CD4-positive, alpha-beta T cell (primary cell): Measurements from ENCODE around the gene DIAPH2. TPM values are rescaled to one million over a fixed set of nuclear protein-coding genes. Genes with fewer than 3 reads are reported as not detected.
A peak's percentile ranks its signal among the peaks of the same experiment; 100 is the strongest.

ENCODE experiments used
- ATAC-seq: fragments of 200-7000 bp; cut with Tn5 transposase; one replicate; pipeline ENCODE4 v1.10.0; 2022; ENCODE audit warnings: mild to moderate bottlenecking; ENCODE audit not compliant: poor library complexity
- CTCF ChIA-PET: fragments of 350-600 bp; sonication (Branson Sonifier 250); formaldehyde crosslinking; loops from one replicate; lab custom pipeline; 2021; ENCODE audit warnings: antibody characterized with exemption, inconsistent platforms; lab: Charles Lee
- POLR2A ChIA-PET: fragments of 350-600 bp; sonication (Branson Sonifier 250); formaldehyde crosslinking; loops from one replicate; lab custom pipeline; 2021; ENCODE audit warnings: antibody characterized with exemption, inconsistent platforms; lab: Charles Lee
- DNase-seq, 14 experiments: peaks; one replicate each; pipeline ENCODE4 v3.0.0-alpha.2; 2013 to 2020; ENCODE audit warnings: mixed read lengths in 2 of 14
- H3K27ac ChIP-seq, 2 donors: one replicate each; pipeline versions ENCODE4 v1.5.1 to v1.7.0; 2013; ENCODE audit warnings: low read length in 2 of 2, low read depth in 1 of 2, mild to moderate bottlenecking in 1 of 2
- H3K27me3 ChIP-seq, 2 experiments: 1 replicate in 1 of 2; 2 replicates in 1 of 2; pipeline versions ENCODE4 v1.6.1 to v1.7.0; 2013; ENCODE audit warnings: low read length in 2 of 2, control low read depth in 1 of 2, mild to moderate bottlenecking in 1 of 2, moderate library complexity in 1 of 2; ENCODE audit not compliant: insufficient read depth in 2 of 2, control insufficient read depth in 1 of 2
- H3K36me3 ChIP-seq: one replicate; pipeline ENCODE4 v1.6.1; 2013; ENCODE audit warnings: low read length, control low read depth; ENCODE audit not compliant: insufficient read depth
- H3K4me1 ChIP-seq: one replicate; pipeline ENCODE4 v1.6.1; 2013; ENCODE audit warnings: low read length, control low read depth; ENCODE audit not compliant: insufficient read depth
- H3K4me3 ChIP-seq: one replicate; pipeline ENCODE4 v1.5.1; 2013; ENCODE audit warnings: mild to moderate bottlenecking, low read length, moderate library complexity
- H3K9me3 ChIP-seq, 2 experiments: 1 replicate in 1 of 2; 2 replicates in 1 of 2; pipeline versions ENCODE4 v1.6.1 to v1.7.0; 2013; ENCODE audit warnings: low read length in 2 of 2, mild to moderate bottlenecking in 2 of 2, control low read depth in 1 of 2, moderate library complexity in 1 of 2; ENCODE audit not compliant: control insufficient read depth in 1 of 2, insufficient read depth in 1 of 2
- H3K27ac Mint-ChIP-seq: one replicate; pipeline ENCODE4 v1.8.0; 2020; ENCODE audit warnings: mixed read lengths
- H3K27me3 Mint-ChIP-seq: one replicate; pipeline ENCODE4 v1.8.0; 2021; ENCODE audit warnings: mixed read lengths
- H3K36me3 Mint-ChIP-seq: one replicate; pipeline ENCODE4 v1.8.0; 2021; ENCODE audit warnings: low read depth, mixed read lengths
- H3K4me1 Mint-ChIP-seq: one replicate; pipeline ENCODE4 v1.8.0; 2021; ENCODE audit warnings: low read depth, mixed read lengths
- H3K4me3 Mint-ChIP-seq: one replicate; pipeline ENCODE4 v1.8.0; 2020; ENCODE audit warnings: mild to moderate bottlenecking, mixed read lengths
- H3K9me3 Mint-ChIP-seq: one replicate; pipeline ENCODE4 v1.8.0; 2020; ENCODE audit warnings: mixed read lengths
- CTCF ChIP-seq: fragments of 200-600 bp; IDR thresholded peaks from one replicate; pipeline ENCODE4 v1.8.0; 2022; ENCODE audit warnings: antibody characterized with exemption, mild to moderate bottlenecking
- intact Hi-C, 2 experiments: fragments of 100-400 bp; cut with DNase I in 1 of 2; cut with micrococcal nuclease in 1 of 2; formaldehyde crosslinking; loops; one replicate each; pipeline versions ENCODE4 v1.15.1 to v1.9.0; 2023 to 2025; cut with DNase I, micrococcal nuclease
- total RNA-seq, 174 experiments: library from RNA in 2 of 174; stranded (reverse) in 2 of 174; gene quantifications; one replicate each; pipeline ENCODE4 v1.2.3 and lab custom pipeline; 2021 to 2026

DIAPH2 gene
- total RNA-seq, 2 experiments from 2014 or later, result 11.4 to 11.7 TPM

DNA sequence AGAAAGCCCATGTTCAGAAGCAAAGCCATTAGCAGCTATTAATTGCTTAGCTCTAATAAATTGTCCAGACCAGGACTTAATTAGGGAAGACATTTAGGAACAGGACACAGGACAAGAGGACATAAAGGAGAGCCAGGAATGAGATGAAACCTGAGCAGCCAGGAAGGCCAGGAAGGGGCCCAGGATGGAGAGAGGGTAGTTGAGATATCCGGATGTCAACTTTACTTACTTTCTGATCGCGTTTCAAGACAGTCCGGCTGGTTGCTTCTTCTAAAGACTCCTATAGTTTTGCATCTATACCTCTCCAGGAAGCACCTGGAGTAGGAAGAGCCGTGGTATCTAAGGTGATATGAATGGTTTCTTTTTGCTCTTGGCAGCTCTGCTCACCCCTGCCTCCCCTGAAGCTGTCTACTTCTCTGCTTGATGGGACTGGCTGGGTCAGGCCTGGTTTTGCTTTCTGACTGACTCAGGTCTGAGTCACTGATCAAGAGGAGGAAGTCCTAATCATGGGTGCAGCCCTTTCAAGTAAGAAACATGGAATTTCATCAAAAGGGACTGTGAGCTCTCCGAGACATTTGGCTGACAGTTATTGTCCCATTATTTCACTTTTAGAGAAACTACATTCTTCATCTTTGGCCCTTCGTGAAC, 932.4 kb downstream of the DIAPH2 start:
- DNase-seq (peak in 3 of 14 experiments; percentile 4 to 26 (median 13)), ATAC-seq (no peak)
- intact Hi-C loops, result no loop called here
- no peak overlapping the region for H3K4me3 Mint-ChIP-seq
- no peak for TF ChIP-seq CTCF
- no peak overlapping the region for H3K27ac ChIP-seq
- H3K27me3 ChIP-seq, result no peaks in the 10 kb centered on the region
- no peaks in the 10 kb centered on the region for H3K36me3 ChIP-seq
- no peaks in the 10 kb centered on the region for H3K36me3 Mint-ChIP-seq
- no peaks in the 10 kb centered on the region for H3K4me1 Mint-ChIP-seq
- no peaks in the 10 kb centered on the region for H3K9me3 Mint-ChIP-seq
- POLR2A ChIA-PET, result no interaction called here
- H3K27ac Mint-ChIP-seq, result no peak overlapping the region
- no peaks in the 10 kb centered on the region for H3K9me3 ChIP-seq
- H3K27me3 Mint-ChIP-seq, result no peaks in the 10 kb centered on the region
- H3K4me1 ChIP-seq, result no peaks in the 10 kb centered on the region
- H3K4me3 ChIP-seq, result no peak overlapping the region
- CTCF ChIA-PET, result no interaction called here

- CTCF ChIA-PET, result no interaction called here
- Mint-ChIP-seq H3K4me3 (no peak overlapping the region), H3K9me3 (no peaks in the 10 kb centered on the region), H3K4me1 (no peaks in the 10 kb centered on the region), H3K27me3 (no peaks in the 10 kb centered on the region), H3K27ac (no peak overlapping the region), H3K36me3 (no peaks in the 10 kb centered on the region)
- intact Hi-C loops, result no loop called here
- Histone ChIP-seq H3K27me3 (no peaks in the 10 kb centered on the region), H3K9me3 (no peaks in the 10 kb centered on the region), H3K27ac (no peak overlapping the region), H3K36me3 (no peaks in the 10 kb centered on the region), H3K4me1 (no peaks in the 10 kb centered on the region), H3K4me3 (no peak overlapping the region)
- no peak for TF ChIP-seq CTCF
- DNase-seq, result no peak
- ATAC-seq, result no peak
- POLR2A ChIA-PET, result no interaction called here
Measured at GRCh38 chrX:97619499-97619898, 934.9 kb downstream of the DIAPH2 start.

GRCh38 chrX:97622111-97622510, 937.5 kb downstream of the DIAPH2 start:
- ChIA-PET POLR2A (no interaction called here), CTCF (no interaction called here)
- no peaks in the 10 kb centered on the region for H3K27me3 ChIP-seq
- TF ChIP-seq CTCF, result no peak
- DNase-seq (no peak), ATAC-seq (no peak)
- H3K27ac ChIP-seq, result no peak overlapping the region
- no peaks in the 10 kb centered on the region for H3K9me3 Mint-ChIP-seq
- H3K36me3 ChIP-seq, result no peaks in the 10 kb centered on the region
- H3K9me3 ChIP-seq, result no peaks in the 10 kb centered on the region
- no peaks in the 10 kb centered on the region for H3K27me3 Mint-ChIP-seq
- H3K4me1 ChIP-seq, result no peaks in the 10 kb centered on the region
- no peak overlapping the region for H3K4me3 Mint-ChIP-seq
- H3K27ac Mint-ChIP-seq, result no peak overlapping the region
- H3K4me1 Mint-ChIP-seq, result no peaks in the 10 kb centered on the region
- H3K4me3 ChIP-seq, result no peak overlapping the region
- intact Hi-C loops, result no loop called here
- no peaks in the 10 kb centered on the region for H3K36me3 Mint-ChIP-seq
